Measurements from ENCODE around the gene NRXN3. TPM values are rescaled to one million over a fixed set of nuclear protein-coding genes. Genes with fewer than 3 reads are reported as not detected.
A peak's percentile ranks its signal among the peaks of the same experiment; 100 is the strongest.

Gene NRXN3
- total and polyA plus RNA-seq, 4 donors: 1.4 to 8.3 (median 4.4) TPM

- peak in 2 of 3 donors; percentile 16 to 22 for DNase-seq
- WGBS, 2 donors: 73 to 74% methylated on average over 4 of the region's 4 CpGs
- Histone ChIP-seq H3K4me3 (no peak overlapping the region), H3K36me3 (ENCODE audit: control insufficient read depth in 4 of 4, insufficient read depth in 4 of 4, low read length in 4 of 4) (no peaks in the 10 kb centered on the region), H3K27ac (ENCODE audit: low read depth in 1 of 2, low read length in 1 of 2) (no peak overlapping the region), H3K9ac (ENCODE audit: insufficient read depth in 1 of 2, low read length in 2 of 2) (no peak overlapping the region), H3K27me3 (ENCODE audit: control insufficient read depth in 3 of 3, insufficient read depth in 3 of 3, low read length in 2 of 3) (no peaks in the 10 kb centered on the region), H3K9me3 (ENCODE audit: control insufficient read depth in 4 of 4, insufficient read depth in 3 of 4, low read length in 3 of 4) (no peaks in the 10 kb centered on the region), H3K4me1 (ENCODE audit: control insufficient read depth in 5 of 5, insufficient read depth in 5 of 5, low read length in 5 of 5) (peaks cover 0 to 29% (median 5%) of the 10 kb centered on the region in 5 donors)
- no peak for TF ChIP-seq CTCF (IDR thresholded peaks at IDR 0.05; ENCODE audit: control extremely low read depth, extremely low read depth)
- ATAC-seq (ENCODE audit: insufficient read depth, low FRiP score): no peak
These were observed 1415.7 kb downstream of the NRXN3 start for GRCh38 chr14:79585845-79586244.

- peak in 2 of 3 donors; percentile 29 to 58 for DNase-seq
- no peaks in the 10 kb centered on the region for H3K9me3 ChIP-seq (ENCODE audit: control insufficient read depth in 4 of 4, insufficient read depth in 3 of 4, low read length in 3 of 4)
- no peak overlapping the region for H3K27ac ChIP-seq (ENCODE audit: low read depth in 1 of 2, low read length in 1 of 2)
- H3K4me3 ChIP-seq: no peak overlapping the region
- no peak for TF ChIP-seq CTCF (IDR thresholded peaks at IDR 0.05; ENCODE audit: control extremely low read depth, extremely low read depth)
- ATAC-seq (ENCODE audit: insufficient read depth, low FRiP score): peak; percentile 43
- H3K4me1 ChIP-seq (ENCODE audit: control insufficient read depth in 5 of 5, insufficient read depth in 5 of 5, low read length in 5 of 5): peaks cover 0 to 29% (median 5%) of the 10 kb centered on the region in 5 donors
- H3K27me3 ChIP-seq (ENCODE audit: control insufficient read depth in 3 of 3, insufficient read depth in 3 of 3, low read length in 2 of 3): no peaks in the 10 kb centered on the region
- H3K36me3 ChIP-seq (ENCODE audit: control insufficient read depth in 4 of 4, insufficient read depth in 4 of 4, low read length in 4 of 4): no peaks in the 10 kb centered on the region
- 70 to 88% methylated on average over 5 of the region's 5 CpGs for WGBS, 2 donors
- no peak overlapping the region for H3K9ac ChIP-seq (ENCODE audit: insufficient read depth in 1 of 2, low read length in 2 of 2)
These were observed 1416.2 kb downstream of the NRXN3 start for GRCh38 chr14:79586416-79586815.

GRCh38 chr14:79586989-79587598, 1416.9 kb downstream of the NRXN3 start:
- 25 to 61% methylated on average over 7 of the region's 7 CpGs for WGBS, 2 donors
- H3K9ac ChIP-seq (ENCODE audit: insufficient read depth in 1 of 2, low read length in 2 of 2): no peak overlapping the region
- peak; percentile 57 to 78 (median 65) for DNase-seq
- H3K27ac ChIP-seq (ENCODE audit: low read depth in 1 of 2, low read length in 1 of 2): no peak overlapping the region
- TF ChIP-seq CTCF (IDR thresholded peaks at IDR 0.05; ENCODE audit: control extremely low read depth, extremely low read depth): no peak
- no peak for ATAC-seq (ENCODE audit: insufficient read depth, low FRiP score)
- H3K27me3 ChIP-seq (ENCODE audit: control insufficient read depth in 3 of 3, insufficient read depth in 3 of 3, low read length in 2 of 3): no peaks in the 10 kb centered on the region
- H3K4me1 ChIP-seq (ENCODE audit: control insufficient read depth in 5 of 5, insufficient read depth in 5 of 5, low read length in 5 of 5): peaks cover 0 to 29% (median 5%) of the 10 kb centered on the region in 5 donors
- H3K4me3 ChIP-seq: no peak overlapping the region
- H3K36me3 ChIP-seq (ENCODE audit: control insufficient read depth in 4 of 4, insufficient read depth in 4 of 4, low read length in 4 of 4): no peaks in the 10 kb centered on the region
- no peaks in the 10 kb centered on the region for H3K9me3 ChIP-seq (ENCODE audit: control insufficient read depth in 4 of 4, insufficient read depth in 3 of 4, low read length in 3 of 4)

- Histone ChIP-seq H3K9me3 (ENCODE audit: control insufficient read depth in 4 of 4, insufficient read depth in 3 of 4, low read length in 3 of 4) (no peaks in the 10 kb centered on the region), H3K4me3 (no peak overlapping the region), H3K27ac (ENCODE audit: low read depth in 1 of 2, low read length in 1 of 2) (no peak overlapping the region), H3K4me1 (ENCODE audit: control insufficient read depth in 5 of 5, insufficient read depth in 5 of 5, low read length in 5 of 5) (peaks cover 0 to 29% (median 5%) of the 10 kb centered on the region in 5 donors), H3K36me3 (ENCODE audit: control insufficient read depth in 4 of 4, insufficient read depth in 4 of 4, low read length in 4 of 4) (no peaks in the 10 kb centered on the region), H3K27me3 (ENCODE audit: control insufficient read depth in 3 of 3, insufficient read depth in 3 of 3, low read length in 2 of 3) (no peaks in the 10 kb centered on the region), H3K9ac (ENCODE audit: insufficient read depth in 1 of 2, low read length in 2 of 2) (no peak overlapping the region)
- no peak for ATAC-seq (ENCODE audit: insufficient read depth, low FRiP score)
- no peak for DNase-seq
- no peak for TF ChIP-seq CTCF (IDR thresholded peaks at IDR 0.05; ENCODE audit: control extremely low read depth, extremely low read depth)
- WGBS, 2 donors: 63 to 74% methylated on average over 1 of the region's 1 CpG
These were observed 1417.7 kb downstream of the NRXN3 start for GRCh38 chr14:79587875-79588274.

Measured in lung (tissue), 12 donors.